GM21447 (cell line): Measurements from ENCODE around the gene CFL2.
"Not testable (repeated sequence)": the region's sequence is repeated elsewhere in the genome, so short reads cannot be mapped to it uniquely, and the experiment has no call there.

Source experiments
- ATAC-seq: cut with Tn5 transposase; IDR thresholded peaks from one replicate; pipeline ENCODE4 v1.9.1; 2021; ENCODE audit not compliant: unreplicated experiment

Gene CFL2

GRCh38 chr14:34711796-34712712, 2.3 kb downstream of the CFL2 start:
- no peak for ATAC-seq

- no peak for ATAC-seq
Measured at GRCh38 chr14:34711169-34711568, 3.2 kb downstream of the CFL2 start.

GRCh38 chr14:34710744-34711143, 3.6 kb downstream of the CFL2 start:
- ATAC-seq: no peak

GRCh38 chr14:34710006-34710405, 4.4 kb downstream of the CFL2 start:
- no peak for ATAC-seq

- no peak for ATAC-seq
Measured at GRCh38 chr14:34707722-34708121, 6.7 kb downstream of the CFL2 start.

GRCh38 chr14:34701808-34702207, 12.6 kb downstream of the CFL2 start:
- ATAC-seq: no peak

- ATAC-seq: no peak
Measured at GRCh38 chr14:34700622-34701130, 13.7 kb downstream of the CFL2 start.

GRCh38 chr14:34699873-34700621, 14.3 kb downstream of the CFL2 start:
- no peak for ATAC-seq

GRCh38 chr14:34694216-34694615, 20.2 kb downstream of the CFL2 start:
- not testable (repeated sequence) for ATAC-seq

- no peak for ATAC-seq
Measured at GRCh38 chr14:34693228-34693939, 21.0 kb downstream of the CFL2 start.

- ATAC-seq: no peak
Measured at GRCh38 chr14:34692898-34693227, 21.5 kb downstream of the CFL2 start.

- ATAC-seq: no peak
Measured at GRCh38 chr14:34692348-34692747, 22.0 kb downstream of the CFL2 start.

- no peak for ATAC-seq
Measured at GRCh38 chr14:34691206-34691605, 23.2 kb downstream of the CFL2 start.

- no peak for ATAC-seq
Measured at GRCh38 chr14:34688470-34689206, 25.8 kb downstream of the CFL2 start.

GRCh38 chr14:34685819-34686428, 28.5 kb downstream of the CFL2 start:
- ATAC-seq: no peak

GRCh38 chr14:34684578-34684977, 29.8 kb downstream of the CFL2 start:
- no peak for ATAC-seq

- ATAC-seq: no peak
Measured at GRCh38 chr14:34682787-34683321, 31.5 kb downstream of the CFL2 start.

GRCh38 chr14:34680806-34681479, 33.5 kb downstream of the CFL2 start:
- ATAC-seq: no peak

- ATAC-seq: no peak
Measured at GRCh38 chr14:34678735-34679134, 35.7 kb downstream of the CFL2 start.
